ENCODE measurements around the gene B4GALT5. TPM values are rescaled to one million over a fixed set of nuclear protein-coding genes. Genes with fewer than 3 reads are reported as not detected.
"Not testable (repeated sequence)": the region's sequence is repeated elsewhere in the genome, so short reads cannot be mapped to it uniquely, and the experiment has no call there.

The B4GALT5 gene
- total RNA-seq, 2 donors from 2014 or later = 9.3 to 12.2 TPM

GRCh38 chr20:49674383-49675352, 39.0 kb downstream of the B4GALT5 start:
- intact Hi-C loops (cut with DNase I) = no loop called here
- WGBS, 2 donors = 57 to 60% methylated on average over 10 of the region's 10 CpGs
- peak; percentile 59 for ATAC-seq

GRCh38 chr20:49672096-49672664, 41.5 kb downstream of the B4GALT5 start:
- Histone ChIP-seq H3K4me3 (no peak overlapping the region), H3K9me3 (no peaks in the 10 kb centered on the region), H3K36me3 (replicated peaks in 1 of 2; ENCODE audit: insufficient read depth in 1 of 2, low read depth in 2 of 2) (no peaks in the 10 kb centered on the region), H3K4me1 (peaks cover 55% of the 10 kb centered on the region), H3K27me3 (no peaks in the 10 kb centered on the region), H3K27ac (peak overlapping the region in 2 of 4 donors; percentile 22 to 77)
- ATAC-seq (no peak), DNase-seq (no peak)
- intact Hi-C loops (cut with DNase I) = no loop called here
- 45 to 49% methylated on average over 2 of the region's 2 CpGs for WGBS, 2 donors
- no peak for TF ChIP-seq CTCF (IDR thresholded peaks at IDR 0.05)
- no peak for TF ChIP-seq POLR2A (IDR thresholded peaks at IDR 0.05)

More at GRCh38 chr20:49674383-49675352, 39.0 kb downstream of the B4GALT5 start:
- Histone ChIP-seq H3K4me3 (no peak overlapping the region), H3K36me3 (replicated peaks in 1 of 2; ENCODE audit: insufficient read depth in 1 of 2, low read depth in 2 of 2) (no peaks in the 10 kb centered on the region), H3K9me3 (no peaks in the 10 kb centered on the region), H3K27me3 (no peaks in the 10 kb centered on the region), H3K4me1 (peaks cover 69% of the 10 kb centered on the region), H3K27ac (peak overlapping the region; percentile 39 to 78 (median 75))
- TF ChIP-seq CTCF (IDR thresholded peaks at IDR 0.05) = peak in 1 of 7 experiments; percentile 21
- TF ChIP-seq POLR2A (IDR thresholded peaks at IDR 0.05) = no peak
- DNase-seq = peak in 2 of 4 donors; percentile 40 to 43

GRCh38 chr20:49671433-49671832, 42.2 kb downstream of the B4GALT5 start:
- no peaks in the 10 kb centered on the region for H3K9me3 ChIP-seq
- H3K27ac ChIP-seq = peak overlapping the region in 1 of 4 donors; percentile 14
- no peak for DNase-seq
- H3K4me3 ChIP-seq = no peak overlapping the region
- H3K36me3 ChIP-seq (replicated peaks in 1 of 2; ENCODE audit: insufficient read depth in 1 of 2, low read depth in 2 of 2) = no peaks in the 10 kb centered on the region
- peaks cover 47% of the 10 kb centered on the region for H3K4me1 ChIP-seq
- intact Hi-C loops (cut with DNase I) = no loop called here
- TF ChIP-seq POLR2A (IDR thresholded peaks at IDR 0.05) = no peak
- no peak for TF ChIP-seq CTCF (IDR thresholded peaks at IDR 0.05)
- H3K27me3 ChIP-seq = no peaks in the 10 kb centered on the region
- WGBS, 2 donors = 0 to 67% methylated on average over 1 of the region's 1 CpG
- no peak for ATAC-seq

- no peak overlapping the region for H3K4me3 ChIP-seq
- WGBS, 2 donors = 74 to 76% methylated on average over 7 of the region's 7 CpGs
These were observed 44.0 kb downstream of the B4GALT5 start for GRCh38 chr20:49669601-49670189.

GRCh38 chr20:49668878-49669195, 44.8 kb downstream of the B4GALT5 start:
- Histone ChIP-seq H3K27ac (peak overlapping the region in 3 of 4 donors; percentile 9 to 23 (median 20)), H3K4me1 (peaks cover 24% of the 10 kb centered on the region)
- DNase-seq; ATAC-seq; H3K4me3 ChIP-seq; intact Hi-C loops (cut with DNase I); H3K9me3 ChIP-seq; H3K36me3 ChIP-seq (replicated peaks in 1 of 2; ENCODE audit: insufficient read depth in 1 of 2, low read depth in 2 of 2); H3K27me3 ChIP-seq: not testable (repeated sequence)
- 68 to 77% methylated on average over 2 of the region's 2 CpGs for WGBS, 2 donors

More at GRCh38 chr20:49669601-49670189, 44.0 kb downstream of the B4GALT5 start:
- peaks cover 31% of the 10 kb centered on the region for H3K4me1 ChIP-seq
- no peaks in the 10 kb centered on the region for H3K27me3 ChIP-seq
- no peaks in the 10 kb centered on the region for H3K36me3 ChIP-seq (replicated peaks in 1 of 2; ENCODE audit: insufficient read depth in 1 of 2, low read depth in 2 of 2)
- intact Hi-C loops (cut with DNase I) = no loop called here
- DNase-seq (no peak), ATAC-seq (no peak)
- H3K9me3 ChIP-seq = no peaks in the 10 kb centered on the region
- TF ChIP-seq POLR2A (IDR thresholded peaks at IDR 0.05) = no peak
- TF ChIP-seq CTCF (IDR thresholded peaks at IDR 0.05) = no peak
- H3K27ac ChIP-seq = peak overlapping the region in 1 of 4 donors; percentile 10

Data from body of pancreas (tissue), 4 donors.